ENCODE data around the gene TWNK. TPM values are rescaled to one million over a fixed set of nuclear protein-coding genes. Genes with fewer than 3 reads are reported as not detected.

TWNK gene
- total and polyA plus RNA-seq, 2 experiments from 2014 or later, result 12.2 to 29.4 TPM

- H3K27me3 Mint-ChIP-seq (ENCODE audit: insufficient read depth, low read depth, poor library complexity), result peaks cover 38% of the 10 kb centered on the region
- Histone ChIP-seq H3F3A (replicated peaks; ENCODE audit: low read depth) (no peaks in the 10 kb centered on the region), H3K27me3 (ENCODE audit: insufficient read depth) (peaks cover 32% of the 10 kb centered on the region), H3K27ac (ENCODE audit: low read depth) (no peak overlapping the region), H3K36me3 (ENCODE audit: insufficient read depth) (no peaks in the 10 kb centered on the region), H3K4me2 (no peak overlapping the region), H3K4me1 (ENCODE audit: insufficient read depth) (peaks cover 10% of the 10 kb centered on the region; the same call in 1 of the 2 replicates), H4K20me1 (replicated peaks; ENCODE audit: insufficient read depth) (no peaks in the 10 kb centered on the region), H2AFZ (no peak overlapping the region), H3K4me3 (no peak overlapping the region), H3K9me2 (ENCODE audit: insufficient read depth) (no peaks in the 10 kb centered on the region), H3K79me2 (replicated peaks; ENCODE audit: insufficient read depth) (no peaks in the 10 kb centered on the region)
- H3K9me3 Mint-ChIP-seq, result no peaks in the 10 kb centered on the region
- no peaks in the 10 kb centered on the region; the same call in 2 of the 3 replicates for H3K36me3 Mint-ChIP-seq (ENCODE audit: low read depth)
- TF ChIP-seq NANOG (IDR thresholded peaks at IDR 0.05; ENCODE audit: borderline replicate concordance), result no peak
- no peak for TF ChIP-seq ETS1 (IDR thresholded peaks at IDR 0.05)
- no peak for TF ChIP-seq JUNB (IDR thresholded peaks at IDR 0.05; ENCODE audit: unreplicated experiment)
- no peak for TF ChIP-seq REST (IDR thresholded peaks at IDR 0.05; ENCODE audit: unreplicated experiment)
- no peak for TF ChIP-seq CTCF (conservative IDR thresholded peaks at IDR 0.05; ENCODE audit: low read depth in 2 of 2)
- TF ChIP-seq ZNF462 (CRISPR knock-in tag; IDR thresholded peaks at IDR 0.05), result no peak
- no peak for TF ChIP-seq EZH2phosphoT487 (IDR thresholded peaks at IDR 0.05; ENCODE audit: unreplicated experiment)
- no peak for TF ChIP-seq CREB1 (CRISPR knock-in tag; IDR thresholded peaks at IDR 0.05; ENCODE audit: low read depth)
- TF ChIP-seq ZNF331 (CRISPR knock-in tag; IDR thresholded peaks at IDR 0.05; ENCODE audit: low read depth), result no peak
- no peak for TF ChIP-seq STAT1 (IDR thresholded peaks at IDR 0.05; ENCODE audit: unreplicated experiment)
- no peak for TF ChIP-seq POLR2AphosphoS5 (IDR thresholded peaks at IDR 0.05; ENCODE audit: low read depth)
- no peak for TF ChIP-seq EZH2 (IDR thresholded peaks at IDR 0.05; ENCODE audit: low read depth, unreplicated experiment)
- no peak for TF ChIP-seq ZNF114 (CRISPR knock-in tag; IDR thresholded peaks at IDR 0.05)
- no peak overlapping the region for H3K27ac Mint-ChIP-seq
- H3K4me3 Mint-ChIP-seq, result no peak overlapping the region
- H3K4me1 Mint-ChIP-seq, result peaks cover 18% of the 10 kb centered on the region
- DNase-seq (ENCODE audit: low spot score) (no peak), ATAC-seq (no peak)
These were observed 35.8 kb downstream of the TWNK start for GRCh38 chr10:101022967-101023705.

Data from GM23338 (cell line).